ENCODE measurements around the gene DPM2. TPM values are rescaled to one million over a fixed set of nuclear protein-coding genes. Genes with fewer than 3 reads are reported as not detected.

DPM2 gene
- total and polyA plus RNA-seq, 5 donors from 2014 or later, result 27.5 to 35.7 (median 30.6) TPM

DNA sequence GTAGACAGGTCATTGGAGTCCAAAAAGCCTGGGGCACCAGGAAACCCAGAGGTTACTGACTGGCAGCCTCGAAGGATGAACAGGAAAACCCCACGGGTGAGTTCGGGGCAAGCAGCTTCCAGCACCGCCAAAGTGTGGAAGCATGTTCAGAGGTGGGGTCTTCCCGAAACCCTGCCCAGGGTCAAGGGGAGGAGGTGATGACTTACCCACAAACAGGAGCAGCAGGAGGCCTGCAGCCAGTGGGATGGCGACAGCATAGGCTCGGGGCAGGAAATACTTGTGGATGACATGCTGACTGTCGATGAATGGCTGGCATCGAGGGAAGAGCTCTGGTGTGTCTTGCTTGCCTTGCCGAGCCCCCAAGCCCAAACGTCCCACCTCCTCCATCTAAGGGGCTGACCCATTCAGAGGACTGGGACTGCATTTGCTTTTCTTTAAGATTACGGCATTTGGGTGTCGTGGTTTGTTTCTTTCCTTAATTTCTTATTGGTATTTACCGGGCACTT lies 1.3 kb downstream of the DPM2 start:
- Histone ChIP-seq H3K27ac (ENCODE audit: insufficient read depth, low read length, poor library complexity, severe bottlenecking) (no peak overlapping the region), H3K4me3 (ENCODE audit: low read depth, low read length) (peak overlapping the region; percentile 81)
- H3K4me1 Mint-ChIP-seq, result peaks cover 4 to 62% (median 30%) of the 10 kb centered on the region in 4 donors

DNA sequence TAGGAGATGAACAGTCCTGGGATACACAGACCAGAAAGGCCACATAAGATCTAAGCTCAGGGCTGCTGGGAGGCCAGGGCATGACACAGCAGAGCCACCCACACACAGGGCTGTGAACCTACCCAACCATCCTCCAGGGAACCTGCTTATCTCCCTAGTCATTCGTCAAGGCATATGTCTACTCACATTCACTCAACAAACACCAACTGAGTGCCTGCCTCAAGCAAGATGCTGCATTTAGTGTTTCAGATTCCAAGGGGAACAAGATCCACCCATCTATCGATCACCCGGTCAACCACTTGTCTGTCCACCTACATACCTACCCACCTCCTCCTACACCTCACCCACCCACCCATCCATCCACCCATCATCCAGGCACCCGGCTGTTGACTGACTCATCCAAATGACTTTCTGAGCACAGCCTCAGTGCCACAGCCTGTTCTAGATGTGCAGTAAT lies 1.9 kb downstream of the DPM2 start:
- Histone ChIP-seq H3K4me1 (ENCODE audit: control insufficient read depth, insufficient read depth, low read length, poor library complexity, severe bottlenecking) (peaks cover 39% of the 10 kb centered on the region), H3K27ac (ENCODE audit: insufficient read depth, low read length, poor library complexity, severe bottlenecking) (no peak overlapping the region), H3K27me3 (ENCODE audit: control insufficient read depth, insufficient read depth, low read length) (no peaks in the 10 kb centered on the region), H3K9me3 (ENCODE audit: control insufficient read depth in 2 of 2, low read length in 2 of 2) (no peaks in the 10 kb centered on the region), H3K36me3 (ENCODE audit: control insufficient read depth, insufficient read depth, low read length) (peaks cover 11% of the 10 kb centered on the region), H3K4me3 (ENCODE audit: low read depth, low read length) (peak overlapping the region; percentile 81)
- peak overlapping the region; percentile 57 to 97 (median 78) for H3K27ac Mint-ChIP-seq
- H3K36me3 Mint-ChIP-seq, result peaks cover 5% of the 10 kb centered on the region
- peaks cover 0 to 3% (median 0%) of the 10 kb centered on the region in 7 donors for H3K9me3 Mint-ChIP-seq
- H3K4me1 Mint-ChIP-seq, result peaks cover 4 to 68% (median 34%) of the 10 kb centered on the region in 4 donors
- DNase-seq (no peak), ATAC-seq (ENCODE audit: low read depth in 2 of 2) (no peak)
- peak overlapping the region; percentile 48 to 98 (median 94) for H3K4me3 Mint-ChIP-seq
- H3K27me3 Mint-ChIP-seq, result peaks cover 7% of the 10 kb centered on the region

More for the DNA sequence above, 1.3 kb downstream of the DPM2 start:
- DNase-seq (no peak), ATAC-seq (ENCODE audit: low read depth in 2 of 2) (no peak)
- peak overlapping the region; percentile 92 to 98 (median 96) for H3K4me3 Mint-ChIP-seq
- H3K27me3 Mint-ChIP-seq, result peaks cover 7% of the 10 kb centered on the region
- peak overlapping the region; percentile 57 to 97 (median 78) for H3K27ac Mint-ChIP-seq
- H3K9me3 Mint-ChIP-seq, result peaks cover 0 to 2% (median 0%) of the 10 kb centered on the region in 7 donors
- H3K36me3 Mint-ChIP-seq, result peaks cover 5% of the 10 kb centered on the region
- no peaks in the 10 kb centered on the region for H3K27me3 ChIP-seq (ENCODE audit: control insufficient read depth, insufficient read depth, low read length)
- peaks cover 33% of the 10 kb centered on the region for H3K4me1 ChIP-seq (ENCODE audit: control insufficient read depth, insufficient read depth, low read length, poor library complexity, severe bottlenecking)
- H3K36me3 ChIP-seq (ENCODE audit: control insufficient read depth, insufficient read depth, low read length), result peaks cover 16% of the 10 kb centered on the region
- no peaks in the 10 kb centered on the region for H3K9me3 ChIP-seq (ENCODE audit: control insufficient read depth in 2 of 2, low read length in 2 of 2)

GRCh38 chr9:127934986-127935385 lies 2.7 kb downstream of the DPM2 start:
- Mint-ChIP-seq H3K36me3 (no peaks in the 10 kb centered on the region), H3K27ac (peak overlapping the region in 1 of 3 donors; percentile 41), H3K4me3 (peak overlapping the region in 3 of 4 donors; percentile 7 to 92 (median 57)), H3K4me1 (peaks cover 4 to 66% (median 37%) of the 10 kb centered on the region in 4 donors), H3K9me3 (peaks cover 0 to 3% (median 0%) of the 10 kb centered on the region in 7 donors), H3K27me3 (peaks cover 10% of the 10 kb centered on the region)
- Histone ChIP-seq H3K4me1 (ENCODE audit: control insufficient read depth, insufficient read depth, low read length, poor library complexity, severe bottlenecking) (peaks cover 47% of the 10 kb centered on the region), H3K27me3 (ENCODE audit: control insufficient read depth, insufficient read depth, low read length) (no peaks in the 10 kb centered on the region), H3K27ac (ENCODE audit: insufficient read depth, low read length, poor library complexity, severe bottlenecking) (no peak overlapping the region), H3K9me3 (ENCODE audit: control insufficient read depth in 2 of 2, low read length in 2 of 2) (no peaks in the 10 kb centered on the region), H3K4me3 (ENCODE audit: low read depth, low read length) (no peak overlapping the region), H3K36me3 (ENCODE audit: control insufficient read depth, insufficient read depth, low read length) (peaks cover 3% of the 10 kb centered on the region)
- DNase-seq (no peak), ATAC-seq (ENCODE audit: low read depth in 2 of 2) (no peak)

DNA sequence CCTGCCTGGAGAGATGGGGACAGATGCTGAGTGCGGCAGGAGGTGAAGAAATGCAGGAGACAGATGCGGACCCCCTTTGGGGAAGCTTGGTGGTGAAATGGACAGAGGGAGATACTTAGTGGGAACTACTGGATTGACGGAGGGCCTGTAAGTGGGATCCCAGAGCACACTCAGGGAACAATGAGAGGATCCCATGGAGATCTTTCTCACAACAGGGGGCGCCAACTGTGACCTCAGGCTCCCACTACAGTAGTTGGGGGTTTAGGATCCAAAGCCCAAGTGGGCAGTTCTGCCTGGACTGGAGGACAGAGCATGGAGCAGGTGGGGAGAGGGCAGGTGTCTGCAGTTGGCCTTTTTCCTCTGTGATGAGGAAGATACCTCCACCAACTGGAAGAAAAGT lies 3.4 kb downstream of the DPM2 start:
- no peak overlapping the region for H3K4me3 ChIP-seq (ENCODE audit: low read depth, low read length)
- Mint-ChIP-seq H3K4me3 (peak overlapping the region in 3 of 4 donors; percentile 35 to 92 (median 87)), H3K27ac (peak overlapping the region in 1 of 3 donors; percentile 71), H3K9me3 (peaks cover 0 to 3% (median 0%) of the 10 kb centered on the region in 7 donors), H3K27me3 (peaks cover 15% of the 10 kb centered on the region), H3K36me3 (no peaks in the 10 kb centered on the region), H3K4me1 (peaks cover 4 to 71% (median 43%) of the 10 kb centered on the region in 4 donors)
- H3K27me3 ChIP-seq (ENCODE audit: control insufficient read depth, insufficient read depth, low read length), result no peaks in the 10 kb centered on the region
- DNase-seq, result no peak
- H3K27ac ChIP-seq (ENCODE audit: insufficient read depth, low read length, poor library complexity, severe bottlenecking), result no peak overlapping the region
- H3K9me3 ChIP-seq (ENCODE audit: control insufficient read depth in 2 of 2, low read length in 2 of 2), result no peaks in the 10 kb centered on the region
- H3K4me1 ChIP-seq (ENCODE audit: control insufficient read depth, insufficient read depth, low read length, poor library complexity, severe bottlenecking), result peaks cover 50% of the 10 kb centered on the region
- no peak for ATAC-seq (ENCODE audit: low read depth in 2 of 2)
- no peaks in the 10 kb centered on the region for H3K36me3 ChIP-seq (ENCODE audit: control insufficient read depth, insufficient read depth, low read length)

DNA sequence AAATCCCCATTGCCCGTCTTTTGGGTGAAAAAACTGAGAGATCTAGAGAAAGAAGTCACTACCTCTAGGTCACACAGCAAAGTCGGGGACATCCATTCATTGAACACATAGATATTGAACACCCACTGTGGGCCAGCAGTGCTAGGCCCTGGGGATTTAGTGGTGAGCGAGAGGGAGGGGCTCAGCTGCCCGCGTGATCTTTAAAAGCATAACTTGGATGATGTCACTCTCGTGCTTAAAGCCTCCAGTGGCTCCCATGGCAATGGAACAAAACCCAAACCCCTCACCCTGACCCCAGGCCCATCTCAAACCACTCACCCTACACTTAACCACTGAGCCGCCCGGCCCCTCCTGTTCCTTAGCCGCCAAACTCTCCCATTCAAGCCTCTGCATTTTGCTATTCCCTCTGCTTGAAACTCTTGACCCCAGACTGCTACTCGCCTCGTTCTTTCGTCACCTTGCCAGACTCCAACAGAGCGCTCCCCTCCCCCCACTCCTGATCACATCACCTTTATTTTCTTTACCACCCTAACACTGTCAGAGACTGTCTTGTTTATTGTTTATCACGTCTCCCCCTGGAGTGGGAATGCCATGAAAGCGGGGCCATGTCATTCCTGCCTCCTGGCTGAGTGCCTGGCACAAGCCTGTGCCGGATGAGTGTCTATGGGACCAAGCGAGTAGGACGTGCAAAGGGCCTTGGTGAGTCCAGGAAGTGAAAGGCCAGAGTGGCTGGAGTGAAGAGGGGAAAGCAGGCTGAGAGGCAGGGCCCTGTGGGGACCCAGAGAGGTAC lies 6.4 kb downstream of the DPM2 start:
- Histone ChIP-seq H3K27me3 (ENCODE audit: control insufficient read depth, insufficient read depth, low read length) (no peaks in the 10 kb centered on the region), H3K27ac (ENCODE audit: insufficient read depth, low read length, poor library complexity, severe bottlenecking) (no peak overlapping the region), H3K4me1 (ENCODE audit: control insufficient read depth, insufficient read depth, low read length, poor library complexity, severe bottlenecking) (peaks cover 51% of the 10 kb centered on the region), H3K36me3 (ENCODE audit: control insufficient read depth, insufficient read depth, low read length) (no peaks in the 10 kb centered on the region), H3K9me3 (ENCODE audit: control insufficient read depth in 2 of 2, low read length in 2 of 2) (no peaks in the 10 kb centered on the region), H3K4me3 (ENCODE audit: low read depth, low read length) (peak overlapping the region; percentile 43)
- Mint-ChIP-seq H3K27me3 (peaks cover 16% of the 10 kb centered on the region), H3K9me3 (peaks cover 0 to 3% (median 0%) of the 10 kb centered on the region in 7 donors), H3K4me3 (peak overlapping the region; percentile 77 to 94 (median 82)), H3K36me3 (no peaks in the 10 kb centered on the region), H3K4me1 (peaks cover 3 to 61% (median 29%) of the 10 kb centered on the region in 4 donors), H3K27ac (peak overlapping the region in 2 of 3 donors; percentile 74 to 82)
- no peak for DNase-seq
- peak in 1 of 2 donors; percentile 12 for ATAC-seq (ENCODE audit: low read depth in 2 of 2)

DNA sequence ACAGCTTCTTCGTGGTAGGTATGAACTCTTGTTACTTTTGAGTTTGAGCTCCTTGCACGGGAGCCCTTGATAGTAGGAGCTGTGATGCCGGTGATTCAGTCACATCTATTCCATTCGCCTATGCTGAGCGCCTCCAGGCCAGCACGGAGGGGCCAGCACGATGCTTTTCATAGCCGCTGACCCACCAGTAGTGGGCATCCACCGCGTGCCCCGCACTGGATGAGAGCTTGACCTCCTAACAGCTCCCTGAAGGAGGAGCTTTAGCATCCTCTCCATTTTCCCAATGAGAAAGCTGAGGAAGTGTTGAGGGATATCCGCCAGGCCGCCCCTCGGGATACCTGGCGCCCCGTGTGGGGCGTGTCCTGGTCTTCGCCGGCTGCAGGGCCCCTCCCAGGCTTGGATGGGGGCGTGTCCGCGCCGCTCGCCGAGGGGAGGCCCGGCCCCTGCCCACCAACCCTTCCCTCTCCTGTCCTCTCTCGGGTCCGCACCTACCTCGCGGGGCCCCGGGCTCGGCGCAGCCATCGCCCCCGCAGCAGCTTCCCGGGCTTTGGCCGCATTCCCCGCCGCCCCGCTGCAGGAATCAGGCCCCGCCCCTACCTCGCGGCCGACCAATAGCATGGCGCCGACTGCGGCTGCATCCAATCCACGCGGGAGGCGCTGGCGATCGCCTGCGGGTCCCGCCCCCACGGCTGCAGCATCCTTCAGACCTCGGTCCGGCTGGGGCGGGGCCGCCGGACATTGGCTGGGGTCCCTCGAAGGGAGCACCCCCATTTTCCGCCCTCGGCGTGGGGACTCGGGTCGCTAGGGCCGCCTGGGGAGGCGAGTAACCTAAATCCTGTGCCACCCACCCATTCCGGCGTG lies 7.2 kb downstream of the DPM2 start, which contains the start of gene PIP5KL1:
TSS of gene PIP5KL1 (minus strand) at position 547 of the 861 bp plus-strand sequence. CDS start at position 522, 25 bp downstream.
- Mint-ChIP-seq H3K27ac (peak within 1 kb of the TSS; percentile 74 to 83 (median 82)), H3K9me3 (peaks cover 0 to 3% (median 0%) of the 10 kb centered on the region in 7 donors), H3K27me3 (peaks cover 24% of the 10 kb centered on the region), H3K36me3 (no peaks in the 10 kb centered on the region), H3K4me1 (peaks cover 0 to 55% (median 23%) of the 10 kb centered on the region in 4 donors), H3K4me3 (peak within 1 kb of the TSS; percentile 77 to 94 (median 82))
- peak; percentile 65 for ATAC-seq (ENCODE audit: low read depth in 2 of 2)
- Histone ChIP-seq H3K4me1 (ENCODE audit: control insufficient read depth, insufficient read depth, low read length, poor library complexity, severe bottlenecking) (peaks cover 43% of the 10 kb centered on the region), H3K36me3 (ENCODE audit: control insufficient read depth, insufficient read depth, low read length) (no peaks in the 10 kb centered on the region), H3K27ac (ENCODE audit: insufficient read depth, low read length, poor library complexity, severe bottlenecking) (no peak within 1 kb of the TSS), H3K9me3 (ENCODE audit: control insufficient read depth in 2 of 2, low read length in 2 of 2) (no peaks in the 10 kb centered on the region), H3K4me3 (ENCODE audit: low read depth, low read length) (peak within 1 kb of the TSS; percentile 43), H3K27me3 (ENCODE audit: control insufficient read depth, insufficient read depth, low read length) (no peaks in the 10 kb centered on the region)
- DNase-seq, result peak; percentile 69 to 73 (median 71)

GRCh38 chr9:127929625-127929979 lies 8.1 kb downstream of the DPM2 start:
- no peak for DNase-seq
- H3K36me3 Mint-ChIP-seq, result no peaks in the 10 kb centered on the region
- H3K4me1 ChIP-seq (ENCODE audit: control insufficient read depth, insufficient read depth, low read length, poor library complexity, severe bottlenecking), result peaks cover 39% of the 10 kb centered on the region
- no peaks in the 10 kb centered on the region for H3K9me3 ChIP-seq (ENCODE audit: control insufficient read depth in 2 of 2, low read length in 2 of 2)
- H3K4me1 Mint-ChIP-seq, result peaks cover 0 to 48% (median 24%) of the 10 kb centered on the region in 4 donors
- no peaks in the 10 kb centered on the region for H3K27me3 ChIP-seq (ENCODE audit: control insufficient read depth, insufficient read depth, low read length)
- peak overlapping the region in 2 of 3 donors; percentile 38 to 83 for H3K27ac Mint-ChIP-seq
- H3K4me3 Mint-ChIP-seq, result peak overlapping the region; percentile 35 to 77 (median 74)
- H3K9me3 Mint-ChIP-seq, result peaks cover 0 to 3% (median 0%) of the 10 kb centered on the region in 7 donors
- no peaks in the 10 kb centered on the region for H3K36me3 ChIP-seq (ENCODE audit: control insufficient read depth, insufficient read depth, low read length)
- H3K27me3 Mint-ChIP-seq, result peaks cover 27% of the 10 kb centered on the region
- H3K27ac ChIP-seq (ENCODE audit: insufficient read depth, low read length, poor library complexity, severe bottlenecking), result no peak overlapping the region
- ATAC-seq (ENCODE audit: low read depth in 2 of 2), result no peak
- H3K4me3 ChIP-seq (ENCODE audit: low read depth, low read length), result peak overlapping the region; percentile 41
